NB4 (cell line): ENCODE data around the gene EDEM3.

Experiments used
- MYC ChIP-seq: IDR thresholded peaks from 2 replicates; pipeline ENCODE4 v1.6.1; 2011; ENCODE audit warnings: low read depth, low read length
- POLR2A ChIP-seq: IDR thresholded peaks from 2 replicates; pipeline ENCODE4 v1.6.1; 2011; ENCODE audit warnings: mild to moderate bottlenecking; ENCODE audit not compliant: insufficient read length; ENCODE audit errors: extremely low read depth
- TF ChIP-seq, protein P1 (sequence below): IDR thresholded peaks from one replicate; pipeline ENCODE4 v1.5.1; 2012; ENCODE audit warnings: low read depth, low read length
- TF ChIP-seq, protein P2 (sequence below): IDR thresholded peaks from 2 replicates; pipeline ENCODE4 v1.6.1; 2011; ENCODE audit warnings: low read depth, low read length

DNA sequence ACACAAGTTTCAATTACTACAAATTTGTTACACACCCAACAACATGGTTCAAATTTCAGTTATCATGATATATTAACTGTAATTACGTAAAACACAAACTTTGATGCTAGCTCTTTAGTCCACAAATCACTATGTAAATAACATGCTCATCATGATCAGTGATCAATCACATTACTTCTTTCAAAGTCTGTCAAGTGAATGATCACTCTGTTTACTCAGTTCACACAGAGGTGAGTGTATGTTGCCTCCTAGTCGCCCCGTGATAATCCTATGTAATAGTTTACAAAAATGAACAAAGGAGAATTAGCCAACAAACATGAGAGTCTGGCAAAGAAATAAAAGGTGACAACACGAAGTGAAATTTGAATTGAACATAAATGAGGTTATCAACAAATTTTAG lies 14.3 kb downstream of the EDEM3 start:
- no peak for TF ChIP-seq POLR2A
- TF ChIP-seq, protein P1, sequence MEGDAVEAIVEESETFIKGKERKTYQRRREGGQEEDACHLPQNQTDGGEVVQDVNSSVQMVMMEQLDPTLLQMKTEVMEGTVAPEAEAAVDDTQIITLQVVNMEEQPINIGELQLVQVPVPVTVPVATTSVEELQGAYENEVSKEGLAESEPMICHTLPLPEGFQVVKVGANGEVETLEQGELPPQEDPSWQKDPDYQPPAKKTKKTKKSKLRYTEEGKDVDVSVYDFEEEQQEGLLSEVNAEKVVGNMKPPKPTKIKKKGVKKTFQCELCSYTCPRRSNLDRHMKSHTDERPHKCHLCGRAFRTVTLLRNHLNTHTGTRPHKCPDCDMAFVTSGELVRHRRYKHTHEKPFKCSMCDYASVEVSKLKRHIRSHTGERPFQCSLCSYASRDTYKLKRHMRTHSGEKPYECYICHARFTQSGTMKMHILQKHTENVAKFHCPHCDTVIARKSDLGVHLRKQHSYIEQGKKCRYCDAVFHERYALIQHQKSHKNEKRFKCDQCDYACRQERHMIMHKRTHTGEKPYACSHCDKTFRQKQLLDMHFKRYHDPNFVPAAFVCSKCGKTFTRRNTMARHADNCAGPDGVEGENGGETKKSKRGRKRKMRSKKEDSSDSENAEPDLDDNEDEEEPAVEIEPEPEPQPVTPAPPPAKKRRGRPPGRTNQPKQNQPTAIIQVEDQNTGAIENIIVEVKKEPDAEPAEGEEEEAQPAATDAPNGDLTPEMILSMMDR, result no peak
- TF ChIP-seq MYC, result no peak
- TF ChIP-seq, protein P2, sequence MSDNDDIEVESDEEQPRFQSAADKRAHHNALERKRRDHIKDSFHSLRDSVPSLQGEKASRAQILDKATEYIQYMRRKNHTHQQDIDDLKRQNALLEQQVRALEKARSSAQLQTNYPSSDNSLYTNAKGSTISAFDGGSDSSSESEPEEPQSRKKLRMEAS, result no peak
